ENCODE results near the gene MOB3A.

DNA sequence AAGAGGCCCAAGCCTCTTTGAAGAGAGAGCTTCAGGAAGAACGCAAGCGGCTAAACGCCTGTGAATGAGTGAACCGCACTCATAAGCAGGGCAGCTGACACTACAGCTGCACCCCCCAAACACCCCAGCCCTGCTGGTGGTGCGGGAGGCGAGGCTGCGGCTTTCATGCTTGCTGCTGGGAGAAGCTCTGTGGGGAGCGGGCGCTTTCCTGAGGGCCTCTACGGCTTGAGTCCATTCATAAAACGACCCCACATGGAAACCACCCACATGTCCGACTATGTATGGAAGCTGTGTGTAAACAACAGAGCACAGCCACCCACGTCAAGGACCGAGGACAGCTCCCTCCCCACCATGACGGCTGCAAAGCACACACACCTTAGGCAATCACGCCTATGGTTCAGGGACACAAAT is 49.7 kb upstream of the MOB3A start:
- TF ChIP-seq ZNF274 (IDR thresholded peaks at IDR 0.05; ENCODE audit: low read depth, low read length) (no peak), YY1 (IDR thresholded peaks at IDR 0.05; ENCODE audit: insufficient read depth, insufficient read length) (no peak)
